CD4-positive, alpha-beta T cell treated with Interferon gamma for 1 hour (primary cell): Measurements from ENCODE around the gene CORO2B.
"Not testable (repeated sequence)": the region's sequence is repeated elsewhere in the genome, so short reads cannot be mapped to it uniquely, and the experiment has no call there.

Experiments used
- DNase-seq: peaks from one replicate; pipeline ENCODE4 v3.0.0-alpha.2; 2020

Gene CORO2B

GRCh38 chr15:68743256-68743655 is 164.5 kb downstream of the CORO2B start:
- DNase-seq: no peak

GRCh38 chr15:68749365-68749764 is 170.6 kb downstream of the CORO2B start:
- DNase-seq: no peak

- DNase-seq: no peak
These were observed 171.0 kb downstream of the CORO2B start for GRCh38 chr15:68749793-68750192.

GRCh38 chr15:68751622-68752021 is 172.8 kb downstream of the CORO2B start:
- no peak for DNase-seq

GRCh38 chr15:68755731-68756130 is 176.9 kb downstream of the CORO2B start:
- DNase-seq: no peak

- DNase-seq: not testable (repeated sequence)
These were observed 181.3 kb downstream of the CORO2B start for GRCh38 chr15:68759982-68760579.

- no peak for DNase-seq
These were observed 184.3 kb downstream of the CORO2B start for GRCh38 chr15:68763063-68763462.

GRCh38 chr15:68764090-68764489 is 185.3 kb downstream of the CORO2B start:
- no peak for DNase-seq

- DNase-seq: no peak
These were observed 187.0 kb downstream of the CORO2B start for GRCh38 chr15:68765602-68766368.

- DNase-seq: no peak
These were observed 189.0 kb downstream of the CORO2B start for GRCh38 chr15:68767833-68768232.

- no peak for DNase-seq
These were observed 189.5 kb downstream of the CORO2B start for GRCh38 chr15:68768321-68768720.

GRCh38 chr15:68769702-68770101 is 190.9 kb downstream of the CORO2B start:
- DNase-seq: no peak

- DNase-seq: no peak
These were observed 191.4 kb downstream of the CORO2B start for GRCh38 chr15:68770216-68770615.

- DNase-seq: no peak
These were observed 194.2 kb downstream of the CORO2B start for GRCh38 chr15:68773036-68773435.

GRCh38 chr15:68774120-68774519 is 195.3 kb downstream of the CORO2B start:
- no peak for DNase-seq

- no peak for DNase-seq
These were observed 195.9 kb downstream of the CORO2B start for GRCh38 chr15:68774521-68775235.

GRCh38 chr15:68775236-68775577 is 196.4 kb downstream of the CORO2B start:
- DNase-seq: no peak

- DNase-seq: no peak
These were observed 197.1 kb downstream of the CORO2B start for GRCh38 chr15:68775671-68776476.

GRCh38 chr15:68776477-68777270 is 197.9 kb downstream of the CORO2B start:
- no peak for DNase-seq
